GM23338 (cell line): ENCODE data around the gene BCS1L. TPM values are rescaled to one million over a fixed set of nuclear protein-coding genes. Genes with fewer than 3 reads are reported as not detected.

Experiments used
- ATAC-seq: fragments of 200-7000 bp; cut with Tn5 transposase; 3 replicates; pipeline ENCODE4 v1.9.1; 2020
- DNase-seq: peaks from one replicate; pipeline ENCODE4 v3.0.0-alpha.2; 2015; ENCODE audit warnings: low spot score
- H2AFZ ChIP-seq: fragments of 200-600 bp; sonication (generic); 2 replicates; pipeline ENCODE4 v1.8.0; 2016; ENCODE audit warnings: antibody characterized with exemption, mild to moderate bottlenecking, moderate library complexity
- H3F3A ChIP-seq: fragments of 200-600 bp; sonication (generic); replicated peaks from 2 replicates; pipeline ENCODE4 v1.8.0; 2017; ENCODE audit warnings: antibody characterized with exemption, mixed run types, low read depth
- H3K27ac ChIP-seq: fragments of 200-600 bp; sonication (generic); 2 replicates; pipeline ENCODE4 v1.6.1; 2016; ENCODE audit warnings: low read depth
- H3K27me3 ChIP-seq: fragments of 200-600 bp; sonication (generic); 2 replicates; pipeline ENCODE4 v1.8.0; 2016; ENCODE audit warnings: mild to moderate bottlenecking, mixed run types, moderate library complexity; ENCODE audit not compliant: insufficient read depth
- H3K36me3 ChIP-seq: fragments of 200-600 bp; sonication (generic); 2 replicates; pipeline ENCODE4 v1.8.0; 2016; ENCODE audit warnings: mild to moderate bottlenecking; ENCODE audit not compliant: insufficient read depth
- H3K4me1 ChIP-seq: fragments of 200-600 bp; sonication (generic); 2 replicates; pipeline ENCODE4 v1.8.0; 2016; ENCODE audit warnings: mild to moderate bottlenecking, moderate library complexity; ENCODE audit not compliant: insufficient read depth
- H3K4me2 ChIP-seq: fragments of 200-600 bp; sonication (generic); 2 replicates; pipeline ENCODE4 v1.7.1; 2017; ENCODE audit warnings: mixed run types
- H3K4me3 ChIP-seq: fragments of 200-600 bp; sonication (generic); 2 replicates; pipeline ENCODE4 v1.6.1; 2016; ENCODE audit warnings: mixed run types
- H3K79me2 ChIP-seq: fragments of 200-600 bp; sonication (generic); replicated peaks from 2 replicates; pipeline ENCODE4 v1.8.0; 2017; ENCODE audit warnings: mild to moderate bottlenecking; ENCODE audit not compliant: insufficient read depth
- H3K9me2 ChIP-seq: fragments of 200-600 bp; sonication (generic); 2 replicates; pipeline ENCODE4 v1.8.0; 2017; ENCODE audit not compliant: insufficient read depth
- H4K20me1 ChIP-seq: fragments of 200-600 bp; sonication (generic); replicated peaks from 2 replicates; pipeline ENCODE4 v1.8.0; 2017; ENCODE audit warnings: mild to moderate bottlenecking; ENCODE audit not compliant: insufficient read depth
- H3K27ac Mint-ChIP-seq: 2 replicates; pipeline ENCODE4 v1.8.0; 2020; ENCODE audit warnings: inconsistent platforms, mild to moderate bottlenecking, moderate library complexity, mixed read lengths
- H3K27me3 Mint-ChIP-seq: 3 replicates; pipeline ENCODE4 v1.8.0; 2022; ENCODE audit warnings: low read depth, mild to moderate bottlenecking, moderate library complexity, mixed read lengths, inconsistent platforms; ENCODE audit not compliant: insufficient read depth, poor library complexity
- H3K36me3 Mint-ChIP-seq: 3 replicates; pipeline ENCODE4 v1.8.0; 2021; ENCODE audit warnings: low read depth, mild to moderate bottlenecking, inconsistent platforms, moderate library complexity, mixed read lengths
- H3K4me1 Mint-ChIP-seq: 3 replicates; pipeline ENCODE4 v1.8.0; 2020; ENCODE audit warnings: mild to moderate bottlenecking, inconsistent platforms, mixed read lengths
- H3K4me3 Mint-ChIP-seq: 3 replicates; pipeline ENCODE4 v1.8.0; 2021; ENCODE audit warnings: moderate library complexity, mild to moderate bottlenecking, inconsistent platforms, mixed read lengths
- H3K9me3 Mint-ChIP-seq: 3 replicates; pipeline ENCODE4 v1.8.0; 2020; ENCODE audit warnings: moderate library complexity, mild to moderate bottlenecking, inconsistent platforms, mixed read lengths
- CREB1 ChIP-seq: fragments of 250-450 bp; sonication (Bioruptor Pico); IDR thresholded peaks from 2 replicates; pipeline ENCODE4 v1.5.0; 2020; ENCODE audit warnings: low read depth, mild to moderate bottlenecking, moderate library complexity
- CTCF ChIP-seq, 2 experiments: fragments of 200-600 bp in 1 of 2; sonication (generic) in 1 of 2; conservative IDR thresholded peaks; 2 replicates each; pipeline versions ENCODE4 v1.5.1 to v1.6.1; 2016 to 2017; ENCODE audit warnings: antibody characterized with exemption in 2 of 2, low read depth in 2 of 2, mild to moderate bottlenecking in 2 of 2, moderate library complexity in 1 of 2
- EZH2 ChIP-seq: fragments of 200-600 bp; sonication (generic); IDR thresholded peaks from one replicate; pipeline ENCODE4 v1.8.0; 2017; ENCODE audit warnings: antibody characterized with exemption, mild to moderate bottlenecking, low read depth; ENCODE audit not compliant: unreplicated experiment
- EZH2phosphoT487 ChIP-seq: fragments of 200-600 bp; sonication (generic); IDR thresholded peaks from one replicate; pipeline ENCODE4 v1.8.1; 2018; ENCODE audit warnings: antibody characterized with exemption; ENCODE audit not compliant: unreplicated experiment
- JUNB ChIP-seq: IDR thresholded peaks from one replicate; pipeline ENCODE4 v1.6.1; 2016; ENCODE audit warnings: antibody characterized with exemption; ENCODE audit not compliant: unreplicated experiment
- NANOG ChIP-seq: IDR thresholded peaks from 2 replicates; pipeline ENCODE4 v1.6.1; 2016; ENCODE audit warnings: antibody characterized with exemption, borderline replicate concordance
- POLR2AphosphoS5 ChIP-seq: IDR thresholded peaks from 2 replicates; pipeline ENCODE4 v1.6.1; 2016; ENCODE audit warnings: antibody characterized with exemption, low read depth
- REST ChIP-seq: IDR thresholded peaks from one replicate; pipeline ENCODE4 v1.6.1; 2018; ENCODE audit warnings: antibody characterized with exemption; ENCODE audit not compliant: unreplicated experiment
- STAT1 ChIP-seq: IDR thresholded peaks from one replicate; pipeline ENCODE4 v1.6.1; 2016; ENCODE audit warnings: antibody characterized with exemption; ENCODE audit not compliant: unreplicated experiment
- ZNF114 ChIP-seq: fragments of 250-450 bp; sonication (Bioruptor Pico); IDR thresholded peaks from 2 replicates; pipeline ENCODE4 v1.5.0; 2020; ENCODE audit warnings: mild to moderate bottlenecking, moderate library complexity
- ZNF331 ChIP-seq: fragments of 250-450 bp; sonication (Bioruptor Pico); IDR thresholded peaks from 2 replicates; pipeline ENCODE4 v1.5.0; 2020; ENCODE audit warnings: low read depth, mild to moderate bottlenecking, moderate library complexity
- polyA plus RNA-seq: library from polyadenylated mRNA; unstranded; fragments of >200 nt; fragmentation: Nextera tagmentation; extraction: Ambion mirVana; gene quantifications from 2 replicates; pipeline ENCODE4 v1.2.1, GENCODE V29; 2016
- total RNA-seq: library from RNA; depleted of rRNA; stranded (reverse); fragments of >200 nt; shearing (Covaris generic); gene quantifications from 2 replicates; pipeline ENCODE4 v1.2.3, GENCODE V29; 2014
- TF ChIP-seq, protein P1 (sequence below): IDR thresholded peaks from 2 replicates; pipeline ENCODE4 v1.6.1; 2016; ENCODE audit warnings: antibody characterized with exemption

The BCS1L gene
- total and polyA plus RNA-seq, 2 experiments from 2014 or later = 16.9 to 31.6 TPM

- 0 out of 2 replicates have a peak, but pooled peaks cover 13% of the 10 kb centered on the region for H3K36me3 ChIP-seq
- peaks cover 5% of the 10 kb centered on the region for H3K27me3 Mint-ChIP-seq
- peaks cover 71% of the 10 kb centered on the region for H3K36me3 Mint-ChIP-seq
- H3K4me2 ChIP-seq = no peak overlapping the region
- no peaks in the 10 kb centered on the region for H3K9me3 Mint-ChIP-seq
- DNase-seq = no peak
- H3K9me2 ChIP-seq = no peaks in the 10 kb centered on the region
- no peaks in the 10 kb centered on the region for H3K4me1 Mint-ChIP-seq
- H2AFZ ChIP-seq = no peak overlapping the region
- no peaks in the 10 kb centered on the region for H3F3A ChIP-seq
- no peak for ATAC-seq
- no peak overlapping the region for H3K27ac Mint-ChIP-seq
- H3K27me3 ChIP-seq = no peaks in the 10 kb centered on the region
- no peaks in the 10 kb centered on the region for H3K4me1 ChIP-seq
- H3K4me3 ChIP-seq = no peak overlapping the region
- no peak overlapping the region for H3K4me3 Mint-ChIP-seq
- TF ChIP-seq, protein P1, sequence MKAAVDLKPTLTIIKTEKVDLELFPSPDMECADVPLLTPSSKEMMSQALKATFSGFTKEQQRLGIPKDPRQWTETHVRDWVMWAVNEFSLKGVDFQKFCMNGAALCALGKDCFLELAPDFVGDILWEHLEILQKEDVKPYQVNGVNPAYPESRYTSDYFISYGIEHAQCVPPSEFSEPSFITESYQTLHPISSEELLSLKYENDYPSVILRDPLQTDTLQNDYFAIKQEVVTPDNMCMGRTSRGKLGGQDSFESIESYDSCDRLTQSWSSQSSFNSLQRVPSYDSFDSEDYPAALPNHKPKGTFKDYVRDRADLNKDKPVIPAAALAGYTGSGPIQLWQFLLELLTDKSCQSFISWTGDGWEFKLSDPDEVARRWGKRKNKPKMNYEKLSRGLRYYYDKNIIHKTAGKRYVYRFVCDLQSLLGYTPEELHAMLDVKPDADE = no peak
- TF ChIP-seq JUNB = no peak
- TF ChIP-seq NANOG = no peak
- no peak for TF ChIP-seq EZH2
- no peak for TF ChIP-seq POLR2AphosphoS5
- H3K79me2 ChIP-seq = no peaks in the 10 kb centered on the region
- H3K27ac ChIP-seq = no peak overlapping the region
- H4K20me1 ChIP-seq = peaks cover 4% of the 10 kb centered on the region
These were observed 21.1 kb upstream of the BCS1L start for GRCh38 chr2:218638372-218638771.

GRCh38 chr2:218642121-218642656 lies 17.3 kb upstream of the BCS1L start:
- H3K27ac Mint-ChIP-seq = no peak overlapping the region
- no peak overlapping the region for H3K4me2 ChIP-seq
- no peaks in the 10 kb centered on the region for H3K9me3 Mint-ChIP-seq
- H3K27me3 ChIP-seq = no peaks in the 10 kb centered on the region
- no peak overlapping the region for H3K4me3 ChIP-seq
- H3K4me3 Mint-ChIP-seq = no peak overlapping the region
- DNase-seq (no peak), ATAC-seq (no peak)
- H2AFZ ChIP-seq = no peak overlapping the region
- no peaks in the 10 kb centered on the region for H3K4me1 Mint-ChIP-seq
- peaks cover 78% of the 10 kb centered on the region for H3K36me3 Mint-ChIP-seq
- no peaks in the 10 kb centered on the region for H3K9me2 ChIP-seq
- peaks cover 3% of the 10 kb centered on the region for H3K27me3 Mint-ChIP-seq
- H3K27ac ChIP-seq = no peak overlapping the region
- peaks cover 10% of the 10 kb centered on the region for H4K20me1 ChIP-seq
- peaks cover 25% of the 10 kb centered on the region; the same call in 1 of the 2 replicates for H3K36me3 ChIP-seq
- H3K79me2 ChIP-seq = no peaks in the 10 kb centered on the region
- no peaks in the 10 kb centered on the region for H3F3A ChIP-seq
- H3K4me1 ChIP-seq = no peaks in the 10 kb centered on the region
- TF ChIP-seq EZH2phosphoT487 = no peak
- no peak for TF ChIP-seq CTCF (conservative IDR thresholded peaks at IDR 0.05; ENCODE audit: low read depth in 2 of 2)
- no peak for TF ChIP-seq CREB1 (CRISPR knock-in tag)
- TF ChIP-seq NANOG = no peak
- TF ChIP-seq ZNF331 (CRISPR knock-in tag) = no peak
- no peak for TF ChIP-seq REST
- no peak for TF ChIP-seq STAT1
- no peak for TF ChIP-seq JUNB
- no peak for TF ChIP-seq ZNF114 (CRISPR knock-in tag)
